B cell (primary cell): ENCODE results near the gene GPBP1L1. TPM values are rescaled to one million over a fixed set of nuclear protein-coding genes. Genes with fewer than 3 reads are reported as not detected.

ENCODE experiments used
- ATAC-seq: fragments of 200-7000 bp; cut with Tn5 transposase; one replicate; pipeline ENCODE4 v1.10.0; 2021; ENCODE audit warnings: low read depth, mild to moderate bottlenecking, moderate number of reproducible peaks, moderate library complexity
- CTCF ChIA-PET: fragments of 350-600 bp; sonication (Branson Sonifier 250); formaldehyde crosslinking; loops from one replicate; lab custom pipeline; 2021; ENCODE audit warnings: antibody characterized with exemption, inconsistent platforms; lab: Charles Lee
- POLR2A ChIA-PET: fragments of 350-600 bp; sonication (Branson Sonifier 250); formaldehyde crosslinking; loops from one replicate; lab custom pipeline; 2021; ENCODE audit warnings: antibody characterized with exemption; lab: Charles Lee
- DNase-seq: peaks from one replicate; pipeline ENCODE4 v3.0.0; 2013
- H2AFZ ChIP-seq: 2 replicates; pipeline ENCODE4 v1.6.1; 2012; ENCODE audit warnings: mild to moderate bottlenecking, low read depth, low read length; ENCODE audit not compliant: insufficient read depth, poor library complexity, severe bottlenecking
- H3K27ac ChIP-seq, 2 donors: 1 replicate in 1 of 2; 2 replicates in 1 of 2; pipeline ENCODE4 v1.5.1; 2012 to 2013; ENCODE audit warnings: low read length in 2 of 2, mild to moderate bottlenecking in 2 of 2, moderate library complexity in 1 of 2
- H3K27me3 ChIP-seq, 4 experiments: fragments of 200-600 bp in 1 of 4; sonication (generic) in 1 of 4; replicated peaks in 1 of 4; 1 replicate in 2 of 4; 2 replicates in 2 of 4; pipeline versions ENCODE4 v1.6.1 to v1.7.0; 2013 to 2016; ENCODE audit warnings: low read length in 3 of 4, mild to moderate bottlenecking in 2 of 4, mixed read lengths in 1 of 4, moderate library complexity in 1 of 4; ENCODE audit not compliant: insufficient read depth in 4 of 4, control insufficient read depth in 3 of 4; ENCODE audit errors: control extremely low read depth in 1 of 4
- H3K36me3 ChIP-seq, 2 experiments: replicated peaks in 1 of 2; 1 replicate in 1 of 2; 2 replicates in 1 of 2; pipeline versions ENCODE4 v1.6.1 to v1.7.1; 2013; ENCODE audit warnings: low read length in 1 of 2; ENCODE audit not compliant: insufficient read depth in 2 of 2, control insufficient read depth in 1 of 2; ENCODE audit errors: control extremely low read depth in 1 of 2, extremely low read depth in 1 of 2
- H3K4me1 ChIP-seq, 2 donors: fragments of 200-600 bp in 1 of 2; sonication (generic) in 1 of 2; 1 replicate in 1 of 2; 2 replicates in 1 of 2; pipeline versions ENCODE4 v1.5.1 to v1.6.1; 2013 to 2017; ENCODE audit warnings: low read length in 2 of 2; ENCODE audit not compliant: control insufficient read depth in 2 of 2, insufficient read depth in 2 of 2
- H3K4me2 ChIP-seq: replicated peaks from 2 replicates; pipeline ENCODE3; 2012; ENCODE audit warnings: mild to moderate bottlenecking, low read depth, low read length; ENCODE audit not compliant: poor library complexity, severe bottlenecking
- H3K4me3 ChIP-seq, 5 experiments: fragments of 200-600 bp in 1 of 5; sonication (generic) in 1 of 5; 1 replicate in 3 of 5; 2 replicates in 2 of 5; pipeline versions ENCODE4 v1.5.1 to v1.7.0; 2011 to 2016; ENCODE audit warnings: low read length in 4 of 5, mild to moderate bottlenecking in 4 of 5, low read depth in 2 of 5, control low read depth in 1 of 5, moderate library complexity in 1 of 5; ENCODE audit not compliant: insufficient read depth in 1 of 5; ENCODE audit errors: control extremely low read depth in 1 of 5, extremely low read depth in 1 of 5
- H3K79me2 ChIP-seq: fragments of 200-600 bp; sonication (generic); one replicate; pipeline ENCODE4 v1.6.0; 2016; ENCODE audit warnings: low read length; ENCODE audit not compliant: control insufficient read depth, insufficient read depth
- H3K9ac ChIP-seq: fragments of 200-600 bp; sonication (generic); 2 replicates; pipeline ENCODE4 v1.6.1; 2017; ENCODE audit warnings: mild to moderate bottlenecking, low read length, moderate library complexity
- H3K9me3 ChIP-seq, 3 donors: one replicate each; pipeline versions ENCODE4 v1.6.1 to v1.7.1; 2013; ENCODE audit warnings: low read length in 2 of 3; ENCODE audit not compliant: control insufficient read depth in 2 of 3, insufficient read depth in 1 of 3; ENCODE audit errors: control extremely low read depth in 1 of 3
- H4K20me1 ChIP-seq: 2 replicates; pipeline ENCODE4 v1.6.0; 2012; ENCODE audit warnings: mild to moderate bottlenecking, low read length; ENCODE audit not compliant: insufficient read depth, control insufficient read depth, poor library complexity, severe bottlenecking
- H3K27ac Mint-ChIP-seq: one replicate; pipeline ENCODE4 v1.8.0; 2021; ENCODE audit warnings: mixed read lengths
- H3K27me3 Mint-ChIP-seq: one replicate; pipeline ENCODE4 v1.8.0; 2021; ENCODE audit warnings: mixed read lengths
- H3K4me1 Mint-ChIP-seq: one replicate; pipeline ENCODE4 v1.8.0; 2021; ENCODE audit warnings: mixed read lengths
- H3K4me3 Mint-ChIP-seq: one replicate; pipeline ENCODE4 v1.8.0; 2021; ENCODE audit warnings: mixed read lengths
- H3K9me3 Mint-ChIP-seq: one replicate; pipeline ENCODE4 v1.8.0; 2022; ENCODE audit warnings: mixed read lengths; ENCODE audit not compliant: insufficient read depth
- EZH2 ChIP-seq: IDR thresholded peaks from 2 replicates; pipeline ENCODE4 v1.6.1; 2012; ENCODE audit warnings: borderline replicate concordance, low read depth, mild to moderate bottlenecking, moderate library complexity, low read length; ENCODE audit not compliant: insufficient read depth, poor library complexity, severe bottlenecking
- WGBS: methylation state at CpG from one replicate; pipeline ENCODE4 v1.1.5; 2013; ENCODE audit warnings: missing lambda C conversion rate; ENCODE audit not compliant: insufficient coverage; 5-methylcytosine and 5-hydroxymethylcytosine counted together
- intact Hi-C: fragments of 100-400 bp; cut with micrococcal nuclease; formaldehyde crosslinking; loops from one replicate; pipeline ENCODE4 v1.10.0; 2022
- polyA plus RNA-seq: library from polyadenylated mRNA; depleted of rRNA; stranded (reverse); fragments of >200 nt; gene quantifications from 2 replicates; pipeline ENCODE4 v1.2.3, GENCODE V29; 2012
- total RNA-seq, 2 donors: library from RNA; stranded (reverse); fragments of 120-200 nt in 1 of 2; gene quantifications; 1 replicate in 1 of 2; 2 replicates in 1 of 2; pipeline versions ENCODE4 v1.2.3 to v1.2.4, GENCODE V29; 2013 to 2022
- TF ChIP-seq, protein P1 (sequence below): fragments of 200-600 bp; IDR thresholded peaks from one replicate; pipeline ENCODE4 v1.8.0; 2022; ENCODE audit warnings: antibody characterized with exemption, mild to moderate bottlenecking

The GPBP1L1 gene
- total and polyA plus RNA-seq, 2 donors (not counting 1 experiment from before 2014, with no cell fraction given): 75.5 to 137 TPM

DNA sequence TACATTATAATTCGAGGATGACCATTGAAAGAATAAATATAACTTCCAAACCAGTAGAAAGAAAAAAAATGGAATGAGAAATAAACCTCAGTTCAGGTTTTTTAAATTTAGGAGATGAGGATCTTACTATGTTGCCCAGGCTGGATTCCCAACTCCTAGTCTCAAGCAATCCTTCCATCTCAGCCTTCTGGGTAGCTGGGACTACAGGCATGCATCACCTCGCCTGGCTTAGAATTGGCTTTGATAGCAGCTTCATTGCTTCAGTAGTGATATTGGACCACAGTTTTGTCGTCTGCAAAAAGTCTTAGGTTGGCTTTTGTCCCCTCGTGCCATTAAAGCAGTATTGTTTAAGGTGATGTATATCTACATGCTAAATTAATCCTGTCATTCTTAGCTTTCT, 99.6 kb downstream of the GPBP1L1 start:
- Histone ChIP-seq H3K4me2 (peak overlapping the region; percentile 89), H3K4me3 (peak overlapping the region in 1 of 5 experiments; percentile 53), H2AFZ (no peak overlapping the region), H3K9ac (no peak overlapping the region), H3K27me3 (no peaks in the 10 kb centered on the region), H3K4me1 (peaks cover 42 to 55% of the 10 kb centered on the region in 2 donors), H3K36me3 (peaks cover 0 to 8% of the 10 kb centered on the region in 2 experiments), H3K79me2 (peaks cover 75% of the 10 kb centered on the region), H4K20me1 (peaks cover 62% of the 10 kb centered on the region), H3K9me3 (peaks cover 0 to 10% (median 0%) of the 10 kb centered on the region in 3 donors), H3K27ac (peak overlapping the region; percentile 46 to 80)
- H3K9me3 Mint-ChIP-seq: no peaks in the 10 kb centered on the region
- ChIA-PET POLR2A (interaction anchor here (0.7 kb wide), 1 partner anchor 21 kb away, joined by 11 read pairs; no protein-coding TSS in a partner anchor), CTCF (interaction anchor here (0.6 to 1.5 kb wide), 4 partner anchors 19 to 74 kb away, joined by 3 to 6 read pairs (median 4); partner anchors contain the start of gene PRDX1)
- 80% methylated on average over 1 of the region's 4 CpGs for WGBS
- TF ChIP-seq, protein P1, sequence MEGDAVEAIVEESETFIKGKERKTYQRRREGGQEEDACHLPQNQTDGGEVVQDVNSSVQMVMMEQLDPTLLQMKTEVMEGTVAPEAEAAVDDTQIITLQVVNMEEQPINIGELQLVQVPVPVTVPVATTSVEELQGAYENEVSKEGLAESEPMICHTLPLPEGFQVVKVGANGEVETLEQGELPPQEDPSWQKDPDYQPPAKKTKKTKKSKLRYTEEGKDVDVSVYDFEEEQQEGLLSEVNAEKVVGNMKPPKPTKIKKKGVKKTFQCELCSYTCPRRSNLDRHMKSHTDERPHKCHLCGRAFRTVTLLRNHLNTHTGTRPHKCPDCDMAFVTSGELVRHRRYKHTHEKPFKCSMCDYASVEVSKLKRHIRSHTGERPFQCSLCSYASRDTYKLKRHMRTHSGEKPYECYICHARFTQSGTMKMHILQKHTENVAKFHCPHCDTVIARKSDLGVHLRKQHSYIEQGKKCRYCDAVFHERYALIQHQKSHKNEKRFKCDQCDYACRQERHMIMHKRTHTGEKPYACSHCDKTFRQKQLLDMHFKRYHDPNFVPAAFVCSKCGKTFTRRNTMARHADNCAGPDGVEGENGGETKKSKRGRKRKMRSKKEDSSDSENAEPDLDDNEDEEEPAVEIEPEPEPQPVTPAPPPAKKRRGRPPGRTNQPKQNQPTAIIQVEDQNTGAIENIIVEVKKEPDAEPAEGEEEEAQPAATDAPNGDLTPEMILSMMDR: no peak
- TF ChIP-seq EZH2: no peak
- intact Hi-C loops: no loop called here
- no peak for ATAC-seq
- H3K27ac Mint-ChIP-seq: peak overlapping the region; percentile 83
- DNase-seq: no peak
- no peaks in the 10 kb centered on the region for H3K27me3 Mint-ChIP-seq
- H3K4me3 Mint-ChIP-seq: peak overlapping the region; percentile 99
- peaks cover 57% of the 10 kb centered on the region for H3K4me1 Mint-ChIP-seq

- intact Hi-C loops: no loop called here
- Histone ChIP-seq H4K20me1 (peaks cover 55% of the 10 kb centered on the region), H3K27ac (peak overlapping the region in 1 of 2 donors; percentile 80), H3K36me3 (no peaks in the 10 kb centered on the region), H3K27me3 (no peaks in the 10 kb centered on the region), H2AFZ (no peak overlapping the region), H3K4me1 (peaks cover 42 to 58% of the 10 kb centered on the region in 2 donors), H3K79me2 (peaks cover 64% of the 10 kb centered on the region), H3K9ac (peak overlapping the region; percentile 92), H3K9me3 (peaks cover 0 to 10% (median 0%) of the 10 kb centered on the region in 3 donors), H3K4me2 (peak overlapping the region; percentile 89), H3K4me3 (peak overlapping the region; percentile 82 to 100 (median 95))
- no peaks in the 10 kb centered on the region for H3K27me3 Mint-ChIP-seq
- 49% methylated on average over 5 of the region's 7 CpGs for WGBS
- no peaks in the 10 kb centered on the region for H3K9me3 Mint-ChIP-seq
- H3K27ac Mint-ChIP-seq: peak overlapping the region; percentile 91
- H3K4me1 Mint-ChIP-seq: peaks cover 52% of the 10 kb centered on the region
- peak overlapping the region; percentile 99 for H3K4me3 Mint-ChIP-seq
- TF ChIP-seq, protein P1: no peak
- TF ChIP-seq EZH2: no peak
- DNase-seq (no peak), ATAC-seq (no peak)
- ChIA-PET POLR2A (interaction anchor here (0.7 to 4.1 kb wide), 5 partner anchors 23 to 718 kb away, joined by 5 to 31 read pairs (median 7); partner anchors contain the start of genes LRRC41, MUTYH, PRDX1 and TOE1), CTCF (interaction anchor here (0.6 to 1.5 kb wide), 4 partner anchors 15 to 103 kb away, joined by 3 to 4 read pairs (median 4); partner anchors contain the start of gene PRDX1)
Observed at GRCh38 chr1:45585496-45586075, 100.7 kb downstream of the GPBP1L1 start.
